MM.1S (cell line): Measurements from ENCODE around the gene EGLN2.

ENCODE experiments used
- EZH2 ChIP-seq: fragments of 300-600 bp; sonication (generic); optimal IDR thresholded peaks from 2 replicates; pipeline ENCODE3; 2017; ENCODE audit warnings: low read depth, mild to moderate bottlenecking, antibody characterized with exemption, low read length, mixed read lengths
- EZH2phosphoT487 ChIP-seq: fragments of 300-600 bp; sonication (generic); IDR thresholded peaks from 2 replicates; pipeline ENCODE4 v1.6.1; 2018; ENCODE audit warnings: antibody characterized with exemption, low read length
- TF ChIP-seq, protein P1 (sequence below): fragments of 300-600 bp; sonication (generic); IDR thresholded peaks from 2 replicates; pipeline ENCODE4 v1.5.1; 2016; ENCODE audit warnings: antibody characterized with exemption, low read length, mixed read lengths

GRCh38 chr19:40807147-40808020, 8.4 kb downstream of the EGLN2 start:
- TF ChIP-seq, protein P1, sequence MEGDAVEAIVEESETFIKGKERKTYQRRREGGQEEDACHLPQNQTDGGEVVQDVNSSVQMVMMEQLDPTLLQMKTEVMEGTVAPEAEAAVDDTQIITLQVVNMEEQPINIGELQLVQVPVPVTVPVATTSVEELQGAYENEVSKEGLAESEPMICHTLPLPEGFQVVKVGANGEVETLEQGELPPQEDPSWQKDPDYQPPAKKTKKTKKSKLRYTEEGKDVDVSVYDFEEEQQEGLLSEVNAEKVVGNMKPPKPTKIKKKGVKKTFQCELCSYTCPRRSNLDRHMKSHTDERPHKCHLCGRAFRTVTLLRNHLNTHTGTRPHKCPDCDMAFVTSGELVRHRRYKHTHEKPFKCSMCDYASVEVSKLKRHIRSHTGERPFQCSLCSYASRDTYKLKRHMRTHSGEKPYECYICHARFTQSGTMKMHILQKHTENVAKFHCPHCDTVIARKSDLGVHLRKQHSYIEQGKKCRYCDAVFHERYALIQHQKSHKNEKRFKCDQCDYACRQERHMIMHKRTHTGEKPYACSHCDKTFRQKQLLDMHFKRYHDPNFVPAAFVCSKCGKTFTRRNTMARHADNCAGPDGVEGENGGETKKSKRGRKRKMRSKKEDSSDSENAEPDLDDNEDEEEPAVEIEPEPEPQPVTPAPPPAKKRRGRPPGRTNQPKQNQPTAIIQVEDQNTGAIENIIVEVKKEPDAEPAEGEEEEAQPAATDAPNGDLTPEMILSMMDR = peak; percentile 24; the same call in 1 of the 2 replicates
- TF ChIP-seq EZH2 = no peak
- TF ChIP-seq EZH2phosphoT487 = no peak
